NCI-H1105 treated with DMSO at 0.1 percent for 48 hours (cell line): ENCODE data around the gene IFIT1B.

Experiments
- DNase-seq: peaks from one replicate; lab custom pipeline; 2025; lab: John Stamatoyannopoulos, UW

The IFIT1B gene

DNA sequence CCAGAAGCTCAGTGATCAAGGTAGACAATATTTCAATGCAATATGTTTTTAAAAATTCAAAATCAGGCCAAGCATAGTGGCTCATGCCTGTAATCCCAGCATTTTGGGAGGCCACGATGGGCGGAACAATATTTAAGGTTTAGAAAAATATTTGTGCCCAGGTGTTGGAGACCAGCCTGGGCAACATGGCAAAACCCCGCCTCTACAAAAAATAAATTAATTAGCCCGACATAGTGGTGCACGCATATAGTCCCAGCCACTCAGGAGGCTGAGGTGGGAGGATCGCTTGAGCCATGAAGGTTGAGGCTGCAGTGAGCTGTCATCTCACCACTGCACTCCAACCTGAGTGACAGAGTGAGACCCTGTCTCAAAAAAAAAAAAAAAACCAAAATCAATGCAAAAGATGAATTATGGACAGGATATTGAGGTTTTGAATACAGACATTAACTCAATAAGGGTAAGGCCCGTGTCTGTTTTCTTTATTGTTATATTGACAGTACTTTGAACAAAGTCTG lies 35.6 kb downstream of the IFIT1B start:
- no peak for DNase-seq

DNA sequence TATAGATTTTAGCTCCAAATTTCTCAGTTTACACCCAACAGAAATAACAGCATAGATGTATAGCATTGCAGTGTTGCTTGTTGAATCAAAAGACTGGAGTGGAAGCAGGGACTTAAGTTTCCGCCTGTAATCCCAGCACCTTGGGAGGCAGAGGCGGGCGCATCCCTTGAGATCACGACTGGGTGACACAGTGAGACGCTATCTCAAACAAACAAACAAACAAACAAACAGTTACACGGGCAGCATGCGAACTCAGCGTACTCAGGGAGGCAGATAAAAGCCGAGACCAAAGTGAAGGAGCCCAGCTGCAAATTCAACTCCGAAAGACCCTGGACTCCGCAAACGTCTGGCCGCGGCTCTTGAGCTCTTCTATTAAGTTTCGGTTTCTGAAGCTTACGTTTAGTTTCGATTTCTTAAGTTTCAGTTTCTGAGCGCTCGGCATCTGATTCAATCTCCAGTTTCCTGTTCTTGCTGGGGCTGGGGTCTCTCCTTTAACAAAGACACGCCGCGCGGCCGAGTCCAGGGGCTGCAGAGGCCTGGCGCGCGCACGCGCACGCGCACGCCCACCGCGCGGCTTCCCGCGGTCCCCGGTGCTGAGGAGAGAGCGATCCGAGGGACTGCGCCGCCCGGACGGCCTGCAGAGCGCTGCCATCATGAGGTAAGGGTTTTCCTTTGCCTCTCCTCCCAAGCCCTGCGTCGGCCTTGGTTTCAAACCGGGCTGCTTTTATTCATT lies 36.5 kb downstream of the IFIT1B start, which contains the start of gene IFIT5:
TSS of gene IFIT5 (plus strand) at position 423 of the 733 bp plus-strand sequence. CDS start at position 654, 231 bp downstream.
- peak; percentile 56 for DNase-seq

DNA sequence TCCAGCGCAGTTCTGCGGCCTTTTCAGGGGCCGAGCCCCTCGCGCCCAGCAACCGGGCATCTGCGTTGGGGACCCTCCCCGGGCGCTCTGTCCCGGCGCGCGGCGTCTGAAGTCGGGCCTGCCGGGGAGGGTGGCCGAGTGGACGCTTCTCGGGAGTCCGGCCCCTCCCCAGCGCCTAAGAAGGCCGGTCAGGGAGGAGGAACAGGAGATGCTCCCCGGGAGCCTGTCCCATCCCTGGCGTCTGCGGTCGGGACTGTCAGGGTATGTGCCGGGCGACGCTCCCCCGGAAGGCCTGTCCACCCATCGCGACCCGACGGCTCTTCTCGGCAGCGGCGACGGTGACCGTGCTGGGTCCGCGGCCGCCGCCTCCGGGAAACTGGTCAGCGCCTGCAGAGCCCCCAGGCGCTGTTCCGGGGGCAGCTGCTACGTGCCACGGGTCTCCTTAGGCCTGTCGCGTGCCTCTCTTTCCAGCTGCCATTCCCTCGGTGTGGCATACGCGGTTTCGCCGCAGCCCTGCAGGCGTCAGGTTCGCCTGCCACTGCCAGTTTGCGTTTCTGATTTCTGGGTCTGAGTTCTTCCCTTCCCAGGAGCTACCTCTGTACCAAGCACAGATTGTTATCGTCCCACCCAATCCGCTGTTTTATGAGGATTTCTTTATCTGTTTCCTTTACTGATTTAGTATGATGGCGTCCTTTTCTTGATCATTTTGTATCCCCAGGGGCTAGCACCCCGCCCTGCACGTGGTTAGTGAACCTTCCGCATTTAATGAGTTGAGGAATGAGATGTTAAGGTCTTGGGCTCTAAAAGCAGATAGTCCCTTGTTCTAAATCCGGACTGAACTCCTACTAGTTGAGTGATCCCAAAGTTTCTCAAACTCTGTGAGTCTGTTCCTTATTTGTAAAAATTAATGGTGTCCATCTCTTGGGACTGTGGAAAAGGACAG lies 37.3 kb downstream of the IFIT1B start:
- DNase-seq = peak; percentile 44

DNA sequence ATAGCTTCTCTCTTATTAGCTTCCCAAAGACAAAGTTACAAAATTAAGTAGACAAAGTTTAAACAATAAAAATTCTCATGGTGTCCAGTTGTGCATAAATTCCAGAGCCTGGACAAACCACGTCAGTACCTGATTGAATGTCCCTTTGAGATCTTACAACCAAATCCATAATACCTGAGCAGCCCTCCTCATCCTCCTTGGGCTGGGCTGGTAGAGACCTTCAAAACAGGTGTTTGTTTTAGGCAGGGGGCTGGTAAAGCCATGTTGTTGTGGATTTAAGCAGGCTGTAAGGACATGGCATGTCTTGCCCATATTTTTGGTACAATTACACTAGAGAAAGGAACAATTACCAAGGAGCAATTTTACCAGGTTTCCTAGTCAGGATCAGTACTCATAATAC lies 38.6 kb downstream of the IFIT1B start:
- DNase-seq = no peak

DNA sequence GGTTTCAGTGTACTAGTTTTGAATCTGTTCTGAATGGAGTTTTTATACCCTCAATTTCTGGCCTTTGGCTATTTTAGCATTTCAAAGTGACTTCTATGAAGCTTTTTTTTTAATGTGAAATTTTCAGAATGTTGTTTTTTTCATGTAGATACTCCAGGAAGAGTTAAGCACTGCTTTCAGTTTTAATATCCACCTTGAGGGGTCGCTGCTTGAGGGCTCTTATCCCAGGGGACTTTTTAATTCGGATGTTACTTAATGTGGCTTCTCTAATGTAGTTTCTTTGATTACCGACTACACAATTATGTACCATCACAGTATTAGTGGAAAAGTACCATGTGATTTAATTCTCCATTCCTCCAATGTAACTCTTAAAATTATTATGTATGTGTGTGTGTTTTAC lies 41.7 kb downstream of the IFIT1B start:
- no peak for DNase-seq

DNA sequence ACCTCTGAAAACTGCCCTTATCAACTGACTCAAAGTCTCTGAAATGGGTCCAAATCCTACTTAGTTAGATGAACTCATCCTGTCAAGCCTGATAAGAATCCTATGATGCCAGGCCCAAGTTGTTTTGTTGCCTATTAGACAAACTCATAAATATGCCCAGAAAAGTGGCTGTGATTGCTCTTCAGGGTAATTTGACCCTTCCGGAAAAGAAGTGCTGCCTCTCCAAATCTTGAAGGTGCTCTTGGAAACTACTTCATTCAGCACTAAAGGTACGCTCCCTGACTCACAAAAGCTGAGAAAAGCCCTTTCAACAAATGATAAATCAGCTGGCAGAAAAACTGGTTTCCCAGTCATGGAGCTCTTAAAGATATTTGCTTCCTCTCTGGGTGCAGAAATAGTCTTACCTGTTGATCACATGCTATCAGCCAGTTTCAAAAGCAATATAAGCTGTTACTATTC lies 43.2 kb downstream of the IFIT1B start:
- DNase-seq = no peak

DNA sequence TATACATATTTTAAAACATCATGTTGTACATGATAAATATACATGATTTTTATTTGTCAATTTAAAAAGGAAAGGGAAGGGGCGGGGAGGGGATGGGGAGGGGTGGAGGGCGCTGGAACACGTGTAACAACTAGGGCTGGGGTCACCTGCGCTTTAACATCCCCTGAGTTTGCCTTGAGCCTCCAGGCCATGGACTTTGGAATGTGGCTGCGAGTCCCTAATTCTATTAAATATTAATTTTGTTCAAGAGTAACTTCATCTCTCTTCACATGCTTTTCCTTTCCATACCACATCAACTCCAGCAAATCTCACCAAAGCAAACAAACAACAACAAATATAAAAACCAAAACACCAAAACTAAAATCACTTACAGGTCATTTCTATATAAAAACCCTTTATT lies 47.1 kb downstream of the IFIT1B start:
- no peak for DNase-seq

DNA sequence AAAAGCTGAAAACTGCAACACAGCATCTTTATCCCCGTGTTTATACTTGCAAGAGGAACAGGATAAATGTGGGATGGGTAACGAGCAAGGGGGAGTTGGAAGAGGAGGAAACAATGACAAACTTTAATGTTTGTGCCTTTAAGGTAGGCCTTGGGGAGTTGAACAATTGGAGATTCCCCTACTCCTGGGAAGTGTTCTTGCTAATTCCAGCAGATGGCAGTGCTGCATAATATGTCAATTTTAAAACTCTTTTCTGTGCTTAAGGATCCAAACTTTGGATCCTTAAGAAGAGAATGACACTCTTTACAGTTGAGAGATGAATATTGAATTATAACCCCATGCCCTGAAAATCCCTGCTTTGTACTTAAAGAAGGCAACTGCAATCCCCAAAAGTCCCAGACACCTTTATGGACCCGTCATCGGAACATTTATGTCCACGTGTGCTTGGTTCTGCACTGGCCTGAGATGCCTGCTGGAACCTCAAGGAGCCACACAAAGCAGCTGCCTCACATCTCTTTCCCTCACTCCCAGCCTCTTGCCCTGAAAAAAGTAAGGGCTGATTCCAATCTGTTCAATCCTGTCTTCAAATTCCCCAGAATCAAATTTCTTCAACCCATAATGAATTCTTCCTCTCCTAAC lies 48.5 kb downstream of the IFIT1B start:
- no peak for DNase-seq

DNA sequence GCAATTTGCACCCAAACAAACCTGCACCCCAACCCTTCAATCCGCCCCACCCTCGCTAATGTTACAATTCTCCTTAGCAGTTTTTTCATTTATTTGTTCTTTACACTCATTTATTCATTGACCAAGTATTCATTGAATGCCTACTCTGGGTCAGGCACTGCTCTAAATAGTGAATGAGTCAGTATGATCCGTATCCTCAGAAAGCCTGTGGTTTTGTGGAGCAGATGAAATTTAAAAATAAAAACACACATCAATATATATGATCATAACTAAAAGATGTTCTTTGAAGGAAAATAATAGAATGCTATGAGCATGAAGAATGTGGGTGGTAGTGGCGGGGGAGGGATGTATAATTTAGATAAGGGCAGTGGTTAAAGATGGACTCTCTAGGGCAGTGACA lies 49.8 kb downstream of the IFIT1B start:
- no peak for DNase-seq

DNA sequence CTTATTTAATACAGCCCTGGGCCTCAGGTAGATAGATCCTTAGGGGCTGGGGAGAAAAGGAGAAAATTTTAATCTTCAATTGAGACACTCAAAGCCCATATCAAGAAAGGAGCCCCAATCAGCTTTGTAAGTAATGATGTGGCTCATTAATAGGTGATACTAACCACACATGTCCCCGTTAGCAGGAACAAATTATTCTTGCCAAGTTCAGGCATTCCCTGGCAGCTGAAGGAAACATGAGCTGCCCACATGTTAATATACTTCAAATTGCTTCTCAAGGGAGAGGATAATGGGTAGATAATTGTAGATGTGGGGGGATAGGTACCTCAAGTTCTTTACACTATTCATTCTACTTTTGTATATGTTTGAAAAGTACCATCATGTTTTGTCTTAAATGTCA lies 51.0 kb downstream of the IFIT1B start:
- DNase-seq = peak; percentile 9

DNA sequence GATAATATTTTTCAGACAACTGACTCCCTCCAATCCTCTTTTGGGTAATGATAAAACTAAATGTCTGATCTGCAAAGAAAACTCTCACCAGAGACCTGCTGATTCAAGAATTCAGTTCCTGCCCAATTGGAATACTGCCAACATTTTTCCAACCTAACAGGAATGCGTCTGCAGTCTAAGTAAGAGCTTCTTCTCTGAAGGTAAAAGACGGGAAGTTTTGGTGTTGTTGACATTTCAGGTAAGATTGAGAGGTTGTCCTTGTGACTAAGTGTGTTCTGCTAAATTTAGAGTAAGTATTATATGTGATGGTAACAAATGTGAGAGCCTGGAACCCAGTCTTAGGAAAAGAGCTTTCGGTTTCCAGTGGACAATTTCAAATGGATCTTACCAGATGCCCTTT lies 54.1 kb downstream of the IFIT1B start:
- no peak for DNase-seq
